ENCODE data around the gene SELENOK. TPM values are rescaled to one million over a fixed set of nuclear protein-coding genes. Genes with fewer than 3 reads are reported as not detected.

The SELENOK gene
- total RNA-seq, 8 experiments from 2014 or later: 22.9 to 77.6 (median 60.5) TPM

- in situ Hi-C loops (cut with MboI; ENCODE audit: low pct_unique_long_range_greater_than_20kb in 2 of 9, low sequenced_read_pairs in 9 of 9, unreplicated experiment in 9 of 9): no loop called here
- peak in 1 of 8 experiments; percentile 52 for ATAC-seq (replicated peaks in 6 of 8)
- H3K4me1 ChIP-seq (replicated peaks in 1 of 2): peaks cover 0 to 12% of the 10 kb centered on the region in 2 donors
- peak overlapping the region; percentile 34 to 40 (median 38) for H3K4me3 ChIP-seq
- no peak overlapping the region for H3K27ac ChIP-seq
- 0% methylated on average over 3 to 4 of the region's 34 CpGs; no CpG with 5 or more reads in 7 of the 10 experiments for WGBS, 10 experiments
Measured at GRCh38 chr3:53845881-53846133, 45.9 kb downstream of the SELENOK start.

DNA sequence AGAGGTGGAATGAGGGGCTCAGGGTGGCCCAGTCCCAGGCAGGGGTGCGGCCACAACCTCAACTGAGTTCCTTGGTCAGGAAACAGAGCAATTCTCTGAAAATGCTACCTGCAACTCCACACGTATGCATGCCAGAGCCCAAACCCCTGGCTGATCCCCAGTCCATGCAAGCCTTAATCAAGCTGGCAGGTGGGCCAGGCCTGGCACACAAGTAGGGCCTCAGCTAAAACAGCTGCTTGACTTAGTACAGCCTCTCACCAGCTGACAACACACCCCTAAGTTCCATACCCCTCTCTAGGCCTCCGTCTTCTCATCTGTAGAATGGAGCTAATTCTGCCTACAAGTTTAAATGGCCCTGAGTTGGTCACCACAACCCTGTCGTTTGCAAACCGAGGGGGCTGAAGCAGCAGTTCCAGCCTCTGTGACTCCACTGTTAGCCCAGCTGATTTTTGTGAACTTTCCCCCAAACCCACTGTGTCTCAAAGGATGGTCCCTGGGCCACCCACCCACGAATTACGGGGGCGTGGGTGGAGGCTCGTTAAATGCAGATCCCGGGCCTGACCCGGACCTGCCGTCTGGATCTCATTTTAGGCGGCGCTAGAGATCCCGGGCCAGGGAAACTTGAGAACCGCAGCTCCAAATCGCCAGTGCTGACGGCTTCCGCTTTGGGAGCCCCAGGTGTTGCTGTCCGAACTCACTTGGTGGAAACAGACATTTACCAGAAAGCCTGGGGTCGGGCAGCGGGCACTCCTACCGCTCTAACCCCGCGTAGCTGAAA, 46.4 kb downstream of the SELENOK start:
- Histone ChIP-seq H3K27ac (no peak overlapping the region), H3K4me1 (replicated peaks in 1 of 2) (peaks cover 0 to 12% of the 10 kb centered on the region in 2 donors), H3K4me3 (peak overlapping the region; percentile 34 to 40 (median 38))
- in situ Hi-C loops (cut with MboI; ENCODE audit: low pct_unique_long_range_greater_than_20kb in 2 of 9, low sequenced_read_pairs in 9 of 9, unreplicated experiment in 9 of 9): no loop called here
- WGBS, 10 experiments: 15 to 100% (median 45%) methylated on average over 1 to 12 of the region's 25 CpGs; no CpG with 5 or more reads in 2 of the 10 experiments
- ATAC-seq (replicated peaks in 6 of 8): peak in 3 of 8 experiments; percentile 44 to 57 (median 48)

DNA sequence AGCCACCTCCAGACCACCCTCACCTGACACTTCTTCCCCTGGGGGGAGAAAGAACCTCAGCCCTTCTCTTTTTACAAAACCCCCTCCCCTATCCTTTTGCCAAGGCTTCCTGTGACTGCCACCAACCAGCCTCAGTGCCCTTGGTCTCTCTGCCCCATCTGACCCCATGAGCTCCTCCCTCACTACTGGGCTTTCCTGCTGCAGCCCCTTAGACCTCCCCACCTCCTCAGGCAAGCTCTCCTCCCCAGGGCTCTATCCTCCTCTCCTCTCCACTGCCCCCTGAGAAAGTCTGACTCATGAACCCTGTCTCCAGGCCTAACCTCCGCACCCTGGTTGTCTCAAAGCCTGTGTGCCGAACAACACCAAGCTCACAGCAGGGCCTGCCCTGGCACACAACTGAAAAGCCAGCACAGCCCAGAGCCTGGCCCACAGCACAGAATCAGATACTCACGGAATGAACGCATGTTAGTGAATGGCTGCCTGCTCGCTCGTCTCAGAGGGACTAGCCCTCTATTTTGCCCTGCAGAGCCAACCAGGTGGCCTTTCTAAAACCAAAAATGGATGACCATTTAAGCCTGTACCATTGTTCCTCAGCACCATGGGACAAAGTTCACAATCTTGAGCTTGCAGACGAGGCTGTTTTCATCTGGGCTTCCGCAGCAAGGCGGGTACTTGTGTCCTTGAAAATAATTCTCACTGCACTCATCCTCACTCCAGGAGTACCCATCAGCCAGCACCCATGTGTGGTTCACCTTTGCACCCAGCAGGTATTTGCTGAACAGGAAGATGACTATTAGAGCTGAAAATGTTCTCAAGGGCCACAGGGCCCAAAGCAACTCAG, 47.2 kb downstream of the SELENOK start:
- no peak for ATAC-seq (replicated peaks in 6 of 8)
- Histone ChIP-seq H3K27ac (no peak overlapping the region), H3K4me3 (no peak overlapping the region), H3K4me1 (replicated peaks in 1 of 2) (peaks cover 0 to 12% of the 10 kb centered on the region in 2 donors)
- in situ Hi-C loops (cut with MboI; ENCODE audit: low pct_unique_long_range_greater_than_20kb in 2 of 9, low sequenced_read_pairs in 9 of 9, unreplicated experiment in 9 of 9): no loop called here
- WGBS, 10 experiments: 76 to 100% (median 91%) methylated on average over 1 to 6 of the region's 9 CpGs; no CpG with 5 or more reads in 4 of the 10 experiments

DNA sequence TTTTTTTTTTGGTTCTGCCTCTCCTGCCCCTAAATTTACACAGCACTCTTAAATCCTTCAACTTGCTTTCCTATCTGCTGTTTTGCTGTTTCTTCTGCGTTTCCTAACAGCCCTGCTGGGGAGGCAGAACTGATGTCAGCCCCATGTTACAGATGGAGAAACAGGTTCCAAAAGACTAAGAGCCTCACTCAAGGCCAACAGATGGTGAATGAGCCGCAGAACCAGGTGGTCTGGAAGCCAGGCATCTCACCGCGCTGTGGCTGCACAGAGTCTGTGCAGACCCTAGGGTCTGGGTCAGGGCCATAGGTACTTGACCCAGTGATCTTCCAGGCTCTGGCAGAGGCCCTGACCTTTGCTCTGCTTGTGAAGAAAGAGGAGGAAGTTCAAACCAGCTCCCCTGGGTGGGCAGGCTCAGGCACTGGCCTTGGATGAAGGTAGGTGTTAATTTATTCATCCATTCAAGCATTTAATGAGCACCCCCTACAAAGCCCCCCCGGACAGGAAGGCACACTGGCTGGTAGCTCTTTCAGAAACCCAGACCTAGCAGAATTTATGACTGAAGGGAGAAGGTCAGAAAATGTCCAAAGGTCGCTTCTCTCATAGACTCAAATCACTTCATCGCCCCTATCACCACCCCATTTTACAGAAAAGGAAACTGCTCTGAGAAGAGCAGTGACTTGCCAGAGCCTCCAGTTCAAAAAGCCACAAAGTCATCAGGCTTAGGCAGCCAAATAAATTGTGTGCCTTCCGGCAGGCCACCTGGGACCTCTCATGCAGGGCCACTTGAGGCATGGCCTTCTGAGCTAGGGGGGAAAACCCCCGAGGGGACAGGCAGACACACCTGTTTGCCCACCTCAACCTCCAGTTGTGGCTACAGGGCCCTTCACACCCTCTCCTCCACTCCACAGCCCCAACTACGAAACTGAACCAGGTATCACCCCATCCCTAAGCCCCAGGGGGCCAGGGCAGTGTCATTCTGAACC, 48.2 kb downstream of the SELENOK start:
- ATAC-seq (replicated peaks in 6 of 8): no peak
- no peak overlapping the region for H3K27ac ChIP-seq
- H3K4me3 ChIP-seq: no peak overlapping the region
- H3K4me1 ChIP-seq (replicated peaks in 1 of 2): peaks cover 0 to 12% of the 10 kb centered on the region in 2 donors
- in situ Hi-C loops (cut with MboI; ENCODE audit: low pct_unique_long_range_greater_than_20kb in 2 of 9, low sequenced_read_pairs in 9 of 9, unreplicated experiment in 9 of 9): no loop called here
- WGBS, 10 experiments: 0 to 100% (median 81%) methylated on average over 1 to 5 of the region's 10 CpGs; no CpG with 5 or more reads in 1 of the 10 experiments

DNA sequence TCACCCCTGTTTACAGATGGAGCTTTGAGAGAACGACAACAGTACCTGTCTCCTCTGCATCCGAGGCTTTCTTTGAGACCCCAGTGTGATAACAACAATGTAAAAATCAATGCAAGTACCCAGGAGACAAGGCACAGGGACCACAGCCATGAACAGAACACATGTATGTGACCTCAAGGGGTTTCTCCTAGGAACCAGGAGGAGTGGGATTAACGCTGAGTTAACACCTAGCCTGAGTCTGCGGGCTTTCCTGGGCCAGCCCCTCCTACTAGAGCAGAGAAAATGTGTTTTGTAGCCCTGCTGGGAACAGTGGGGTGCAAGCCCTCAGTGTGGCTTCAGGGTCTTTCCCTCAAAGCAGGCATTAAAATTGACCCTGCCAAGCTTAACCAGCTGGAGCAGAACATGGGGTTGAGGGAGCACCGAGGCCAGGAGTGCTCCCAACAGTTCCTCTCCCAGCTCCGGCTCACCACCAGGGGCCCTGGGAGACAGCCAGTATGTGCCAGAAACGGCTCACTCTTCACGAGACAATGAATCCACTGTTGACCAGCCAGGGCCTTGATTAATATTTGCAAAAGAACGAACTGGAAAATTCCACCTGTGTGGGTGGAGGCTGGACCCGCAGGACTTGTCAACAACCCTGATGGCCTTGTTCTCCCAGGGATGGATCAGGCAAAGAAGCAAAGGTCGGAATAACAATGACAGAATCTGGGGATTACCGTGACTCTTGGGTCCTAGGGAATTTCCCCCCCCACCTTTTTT, 49.0 kb downstream of the SELENOK start:
- in situ Hi-C loops (cut with MboI; ENCODE audit: low pct_unique_long_range_greater_than_20kb in 2 of 9, low sequenced_read_pairs in 9 of 9, unreplicated experiment in 9 of 9): no loop called here
- 0 to 90% (median 49%) methylated on average over 2 to 9 of the region's 12 CpGs for WGBS, 10 experiments
- Histone ChIP-seq H3K4me3 (no peak overlapping the region), H3K27ac (peak overlapping the region in 1 of 2 donors; percentile 29), H3K4me1 (replicated peaks in 1 of 2) (peaks cover 0 to 12% of the 10 kb centered on the region in 2 donors)
- peak in 6 of 8 experiments; percentile 17 to 75 (median 70) for ATAC-seq (replicated peaks in 6 of 8)

DNA sequence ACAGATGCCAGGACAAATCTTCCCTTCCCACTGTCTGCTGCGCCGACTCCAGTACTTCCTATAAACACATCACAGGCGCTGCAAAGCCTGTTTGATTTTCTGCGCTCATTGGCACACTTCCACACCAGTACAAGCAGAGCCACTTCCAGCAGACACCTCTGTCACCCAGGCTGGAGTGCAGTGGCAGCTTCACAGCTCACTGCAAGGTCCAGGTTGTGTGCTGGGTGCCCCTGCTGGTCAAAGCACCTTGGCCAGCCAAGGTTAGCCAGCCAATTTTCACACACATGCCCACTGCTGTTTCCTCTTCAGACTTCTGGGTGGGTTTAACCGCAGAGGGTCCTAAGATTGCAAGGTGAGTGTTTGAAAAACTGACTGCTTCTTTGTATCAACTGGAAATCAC, 50.4 kb downstream of the SELENOK start:
- H3K27ac ChIP-seq: no peak overlapping the region
- ATAC-seq (replicated peaks in 6 of 8): no peak
- WGBS, 10 experiments: 64 to 100% (median 93%) methylated on average over 1 to 5 of the region's 5 CpGs; no CpG with 5 or more reads in 3 of the 10 experiments
- H3K4me1 ChIP-seq (replicated peaks in 1 of 2): peaks cover 0 to 12% of the 10 kb centered on the region in 2 donors
- H3K4me3 ChIP-seq: no peak overlapping the region
- in situ Hi-C loops (cut with MboI; ENCODE audit: low pct_unique_long_range_greater_than_20kb in 2 of 9, low sequenced_read_pairs in 9 of 9, unreplicated experiment in 9 of 9): no loop called here

- WGBS, 10 experiments: 70 to 100% (median 90%) methylated on average over 1 to 4 of the region's 10 CpGs; no CpG with 5 or more reads in 4 of the 10 experiments
- H3K4me1 ChIP-seq (replicated peaks in 1 of 2): peaks cover 0 to under 1% of the 10 kb centered on the region in 2 donors
- ATAC-seq (replicated peaks in 6 of 8): no peak
- no peak overlapping the region for H3K4me3 ChIP-seq
- no peak overlapping the region for H3K27ac ChIP-seq
- in situ Hi-C loops (cut with MboI; ENCODE audit: low pct_unique_long_range_greater_than_20kb in 2 of 9, low sequenced_read_pairs in 9 of 9, unreplicated experiment in 9 of 9): no loop called here
Measured at GRCh38 chr3:53837331-53837730, 54.3 kb downstream of the SELENOK start.

GRCh38 chr3:53836084-53836872, 55.4 kb downstream of the SELENOK start:
- Histone ChIP-seq H3K27ac (no peak overlapping the region), H3K4me3 (no peak overlapping the region), H3K4me1 (replicated peaks in 1 of 2) (no peaks in the 10 kb centered on the region)
- ATAC-seq (replicated peaks in 6 of 8): no peak
- WGBS, 10 experiments: 33 to 100% (median 80%) methylated on average over 1 to 3 of the region's 9 CpGs; no CpG with 5 or more reads in 5 of the 10 experiments
- in situ Hi-C loops (cut with MboI; ENCODE audit: low pct_unique_long_range_greater_than_20kb in 2 of 9, low sequenced_read_pairs in 9 of 9, unreplicated experiment in 9 of 9): no loop called here

- Histone ChIP-seq H3K4me1 (replicated peaks in 1 of 2) (no peaks in the 10 kb centered on the region), H3K27ac (no peak overlapping the region), H3K4me3 (no peak overlapping the region)
- ATAC-seq (replicated peaks in 6 of 8): no peak
- in situ Hi-C loops (cut with MboI; ENCODE audit: low pct_unique_long_range_greater_than_20kb in 2 of 9, low sequenced_read_pairs in 9 of 9, unreplicated experiment in 9 of 9): no loop called here
- whole genome bisulfite sequencing, 10 experiments: 40 to 100% (median 57%) methylated on average over 1 of the region's 1 CpG; no CpG with 5 or more reads in 7 of the 10 experiments
Measured at GRCh38 chr3:53835257-53835656, 56.4 kb downstream of the SELENOK start.

DNA sequence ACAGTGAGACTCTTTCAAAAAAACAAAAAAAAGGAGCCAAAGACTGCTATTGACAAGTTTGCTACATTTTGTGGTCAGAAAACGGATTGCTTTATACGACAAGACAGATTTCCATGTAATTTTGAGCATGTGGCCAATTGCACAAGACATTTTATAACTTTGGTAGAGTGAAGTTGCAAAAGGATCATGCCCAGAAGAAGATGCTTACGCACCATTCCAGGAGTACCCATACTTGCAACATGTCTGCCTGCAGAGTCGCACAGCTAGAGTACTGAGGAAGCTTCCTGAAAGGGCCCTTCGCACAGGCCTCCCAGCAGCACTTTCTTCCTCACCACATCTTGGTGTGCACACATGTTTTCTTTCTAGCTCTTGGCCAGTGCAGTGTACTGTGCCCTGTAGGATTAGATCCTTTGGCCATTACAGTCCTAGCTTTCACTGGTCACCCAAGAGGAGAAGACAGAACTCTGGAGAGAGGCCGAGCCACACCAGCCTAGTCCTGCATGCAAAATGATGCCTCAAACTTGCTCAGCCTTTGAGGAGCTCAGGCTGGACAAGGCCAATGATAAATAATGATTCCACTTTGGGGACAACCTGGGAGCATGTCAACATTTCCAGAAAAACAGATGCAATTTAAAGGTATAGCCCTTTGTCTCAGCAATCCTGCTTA, 57.1 kb downstream of the SELENOK start:
- Histone ChIP-seq H3K4me1 (replicated peaks in 1 of 2) (no peaks in the 10 kb centered on the region), H3K27ac (no peak overlapping the region), H3K4me3 (no peak overlapping the region)
- in situ Hi-C loops (cut with MboI; ENCODE audit: low pct_unique_long_range_greater_than_20kb in 2 of 9, low sequenced_read_pairs in 9 of 9, unreplicated experiment in 9 of 9): no loop called here
- WGBS, 10 experiments: 49 to 100% (median 92%) methylated on average over 2 to 5 of the region's 6 CpGs; no CpG with 5 or more reads in 2 of the 10 experiments
- no peak for ATAC-seq (replicated peaks in 6 of 8)
